Neuronal stem cell (in vitro differentiated cells): ENCODE measurements around the gene MRPL30.

Experiments
- DNase-seq: peaks from one replicate; pipeline ENCODE4 v3.0.0-alpha.2; 2013; ENCODE audit warnings: low spot score
- H2AFZ ChIP-seq: one replicate; pipeline ENCODE4 v1.6.1; 2013; ENCODE audit warnings: mild to moderate bottlenecking, low read length, inconsistent platforms
- H2AK5ac ChIP-seq: 2 replicates; pipeline ENCODE4 v1.6.1; 2013; ENCODE audit warnings: low read depth, mild to moderate bottlenecking, inconsistent platforms, low read length, moderate library complexity, mixed read lengths
- H2BK120ac ChIP-seq: 2 replicates; pipeline ENCODE4 v1.6.1; 2013; ENCODE audit warnings: low read depth, mild to moderate bottlenecking, inconsistent platforms, low read length, moderate library complexity, mixed read lengths
- H2BK12ac ChIP-seq: one replicate; pipeline ENCODE4 v1.6.1; 2013; ENCODE audit warnings: low read length, inconsistent platforms
- H2BK15ac ChIP-seq: 2 replicates; pipeline ENCODE4 v1.6.1; 2013; ENCODE audit warnings: mild to moderate bottlenecking, low read length, inconsistent platforms, mixed read lengths
- H2BK5ac ChIP-seq: one replicate; pipeline ENCODE4 v1.6.1; 2013; ENCODE audit warnings: inconsistent platforms, mild to moderate bottlenecking, low read length, moderate library complexity
- H3K14ac ChIP-seq: one replicate; pipeline ENCODE4 v1.6.1; 2013; ENCODE audit warnings: low read length, inconsistent platforms
- H3K18ac ChIP-seq: 2 replicates; pipeline ENCODE4 v1.6.1; 2013; ENCODE audit warnings: low read length, inconsistent platforms
- H3K23ac ChIP-seq: 2 replicates; pipeline ENCODE4 v1.6.1; 2013; ENCODE audit warnings: low read depth, mild to moderate bottlenecking, mixed read lengths, low read length, inconsistent platforms; ENCODE audit not compliant: poor library complexity
- H3K27ac ChIP-seq: replicated peaks from 3 replicates; pipeline ENCODE4 v1.5.1; 2013; ENCODE audit warnings: low read length, inconsistent platforms
- H3K27me3 ChIP-seq, 3 experiments: 2 replicates each; pipeline ENCODE4 v1.6.1; 2013; ENCODE audit warnings: low read length in 3 of 3, mild to moderate bottlenecking in 2 of 3, inconsistent platforms in 1 of 3, low read depth in 1 of 3, mixed read lengths in 1 of 3, moderate library complexity in 1 of 3; ENCODE audit not compliant: control insufficient read depth in 3 of 3, insufficient read depth in 3 of 3
- H3K36me3 ChIP-seq, 2 donors: replicated peaks in 1 of 2; 2 replicates each; pipeline ENCODE4 v1.6.1; 2013; ENCODE audit warnings: low read length in 2 of 2; ENCODE audit not compliant: control insufficient read depth in 2 of 2, insufficient read depth in 2 of 2
- H3K4ac ChIP-seq: 2 replicates; pipeline ENCODE4 v1.6.1; 2013; ENCODE audit warnings: inconsistent platforms, mild to moderate bottlenecking, low read length, moderate library complexity
- H3K4me1 ChIP-seq, 2 donors: 1 replicate in 1 of 2; 2 replicates in 1 of 2; pipeline ENCODE4 v1.6.1; 2013; ENCODE audit warnings: low read length in 2 of 2, low read depth in 1 of 2; ENCODE audit not compliant: control insufficient read depth in 2 of 2, insufficient read depth in 1 of 2
- H3K4me2 ChIP-seq: one replicate; pipeline ENCODE4 v1.6.1; 2013; ENCODE audit warnings: mild to moderate bottlenecking, low read length, inconsistent platforms; ENCODE audit not compliant: insufficient read depth, poor library complexity, severe bottlenecking
- H3K4me3 ChIP-seq, 2 donors: 2 replicates each; pipeline ENCODE4 v1.5.1; 2013; ENCODE audit warnings: low read length in 2 of 2, mild to moderate bottlenecking in 2 of 2, inconsistent platforms in 1 of 2, moderate library complexity in 1 of 2
- H3K79me1 ChIP-seq: one replicate; pipeline ENCODE4 v1.6.1; 2013; ENCODE audit warnings: low read depth, mild to moderate bottlenecking, inconsistent platforms, low read length, moderate library complexity
- H3K9ac ChIP-seq: one replicate; pipeline ENCODE4 v1.6.1; 2013; ENCODE audit warnings: mild to moderate bottlenecking, low read depth, low read length, inconsistent platforms; ENCODE audit not compliant: poor library complexity
- H3K9me3 ChIP-seq, 2 donors: replicated peaks in 1 of 2; 2 replicates each; pipeline versions ENCODE3 to v1.6.1; 2013; ENCODE audit warnings: low read length in 2 of 2, mild to moderate bottlenecking in 2 of 2, inconsistent platforms in 1 of 2, low read depth in 1 of 2, mixed read lengths in 1 of 2, moderate library complexity in 1 of 2; ENCODE audit not compliant: control insufficient read depth in 2 of 2, insufficient read depth in 1 of 2
- H4K8ac ChIP-seq: one replicate; pipeline ENCODE4 v1.6.1; 2013; ENCODE audit warnings: low read depth, mild to moderate bottlenecking, inconsistent platforms, low read length, moderate library complexity
- H4K91ac ChIP-seq: one replicate; pipeline ENCODE4 v1.6.1; 2013; ENCODE audit warnings: low read length, low read depth, mild to moderate bottlenecking, inconsistent platforms; ENCODE audit not compliant: poor library complexity
- WGBS, 2 donors: extraction: QIAGEN DNeasy Blood & Tissue Kit; methylation state at CpG; one replicate each; pipeline ENCODE4 v1.1.7; 2013; ENCODE audit warnings: missing lambda C conversion rate in 2 of 2, mixed read lengths in 1 of 2; ENCODE audit not compliant: insufficient read length in 2 of 2, insufficient replicate concordance in 1 of 2; ENCODE audit errors: extremely low coverage in 2 of 2; 5-methylcytosine and 5-hydroxymethylcytosine counted together

Gene MRPL30

DNA sequence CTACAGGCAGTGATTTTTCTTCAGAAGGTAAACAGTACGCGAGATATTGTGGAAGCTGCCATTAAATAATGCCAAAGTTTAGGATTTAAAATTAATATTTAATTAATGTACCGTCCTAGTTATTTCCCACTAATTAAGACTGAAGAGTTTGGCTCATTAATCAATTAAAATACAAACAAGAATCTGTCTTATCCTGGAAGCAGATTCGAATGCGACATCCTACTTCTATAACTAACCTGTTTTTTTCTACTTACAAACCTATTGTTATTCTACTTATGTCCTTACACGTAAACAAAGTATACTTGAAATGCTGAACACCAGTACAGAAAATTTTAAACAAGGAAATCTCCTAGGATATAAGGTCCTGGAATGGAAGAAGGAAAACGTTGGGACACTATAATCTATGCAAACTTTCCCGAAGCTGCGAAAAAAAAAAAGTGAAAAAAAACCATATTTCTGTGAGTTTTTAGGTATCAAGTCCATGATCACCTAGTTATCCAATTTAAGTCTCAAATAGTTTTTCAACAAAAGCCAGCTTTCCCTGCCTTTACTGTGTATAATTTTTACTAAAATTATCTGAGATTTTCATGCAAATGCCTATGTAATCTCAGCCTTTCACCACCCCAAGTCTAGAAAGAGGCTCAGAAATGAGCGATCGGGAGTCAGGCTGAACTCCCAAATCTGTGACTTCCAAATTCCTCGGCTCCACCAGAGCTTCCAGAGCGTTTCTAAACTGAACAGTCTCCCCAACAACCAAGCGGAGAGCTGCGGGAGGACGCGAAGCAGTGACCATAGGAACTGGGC, 40.7 kb upstream of the MRPL30 start:
- H2BK5ac ChIP-seq, result peak overlapping the region; percentile 66
- H3K27me3 ChIP-seq, result no peaks in the 10 kb centered on the region
- H3K9ac ChIP-seq, result peak overlapping the region; percentile 86
- H3K4me2 ChIP-seq, result peak overlapping the region; percentile 83
- H2AFZ ChIP-seq, result peak overlapping the region; percentile 100
- peak overlapping the region; percentile 90 for H3K18ac ChIP-seq
- no peak for DNase-seq
- H3K4me1 ChIP-seq, result peaks cover 0 to 2% of the 10 kb centered on the region in 2 donors
- H3K4ac ChIP-seq, result no peak overlapping the region
- no peak overlapping the region for H2BK12ac ChIP-seq
- no peak overlapping the region for H4K8ac ChIP-seq
- H3K23ac ChIP-seq, result no peak overlapping the region
- no peak overlapping the region for H2BK15ac ChIP-seq
- no peak overlapping the region for H2AK5ac ChIP-seq
- peak overlapping the region; percentile 96 for H3K4me3 ChIP-seq
- no CpG with 5 or more reads among the region's 17 CpGs for WGBS, 2 donors
- H3K14ac ChIP-seq, result no peak overlapping the region
- peak overlapping the region; percentile 53 for H3K27ac ChIP-seq
- no peak overlapping the region for H2BK120ac ChIP-seq
- H3K79me1 ChIP-seq, result no peaks in the 10 kb centered on the region
- no peaks in the 10 kb centered on the region for H3K9me3 ChIP-seq
- H4K91ac ChIP-seq, result no peak overlapping the region
- H3K36me3 ChIP-seq, result no peaks in the 10 kb centered on the region

- peak overlapping the region; percentile 66 for H2BK5ac ChIP-seq
- H2BK12ac ChIP-seq, result peak overlapping the region; percentile 10
- peaks cover 0 to 2% of the 10 kb centered on the region in 2 donors for H3K4me1 ChIP-seq
- H2BK15ac ChIP-seq, result no peak overlapping the region
- H3K79me1 ChIP-seq, result no peaks in the 10 kb centered on the region
- peak overlapping the region; percentile 83 for H3K4me2 ChIP-seq
- H2AFZ ChIP-seq, result peak overlapping the region; percentile 100
- peak overlapping the region; percentile 90 for H3K18ac ChIP-seq
- no CpG with 5 or more reads among the region's 21 CpGs for WGBS, 2 donors
- no peaks in the 10 kb centered on the region for H3K36me3 ChIP-seq
- H3K27ac ChIP-seq, result peak overlapping the region; percentile 53
- H2AK5ac ChIP-seq, result no peak overlapping the region
- no peak for DNase-seq
- peak overlapping the region; percentile 86 for H3K9ac ChIP-seq
- H3K4ac ChIP-seq, result no peak overlapping the region
- no peaks in the 10 kb centered on the region for H3K9me3 ChIP-seq
- no peak overlapping the region for H4K8ac ChIP-seq
- H2BK120ac ChIP-seq, result peak overlapping the region; percentile 61
- H3K4me3 ChIP-seq, result peak overlapping the region; percentile 96
- no peak overlapping the region for H3K14ac ChIP-seq
- no peak overlapping the region for H4K91ac ChIP-seq
- H3K27me3 ChIP-seq, result no peaks in the 10 kb centered on the region
- H3K23ac ChIP-seq, result peak overlapping the region; percentile 83
These were observed 40.2 kb upstream of the MRPL30 start for GRCh38 chr2:99140860-99141109.

- H2BK15ac ChIP-seq, result no peak within 1 kb of the TSS
- WGBS, 2 donors, result no CpG with 5 or more reads among the region's 84 CpGs
These were observed 39.6 kb upstream of the MRPL30 start, which contains the start of gene C2orf15 for GRCh38 chr2:99141110-99142108. Gene C2orf15, plus strand, starts transcription at chr2:99141707. Its CDS starts 8,852 bp downstream, at chr2:99150559.

GRCh38 chr2:99150706-99151105, 30.3 kb upstream of the MRPL30 start:
- H3K4ac ChIP-seq, result no peak overlapping the region
- no peak overlapping the region for H3K18ac ChIP-seq
- H3K4me2 ChIP-seq, result no peak overlapping the region
- H3K9me3 ChIP-seq, result peaks cover 0 to 1% of the 10 kb centered on the region in 2 donors
- H3K9ac ChIP-seq, result no peak overlapping the region
- H2AFZ ChIP-seq, result no peak overlapping the region
- H4K8ac ChIP-seq, result no peak overlapping the region
- H2BK5ac ChIP-seq, result no peak overlapping the region
- H2BK12ac ChIP-seq, result no peak overlapping the region
- H3K4me3 ChIP-seq, result no peak overlapping the region
- H2AK5ac ChIP-seq, result no peak overlapping the region
- H4K91ac ChIP-seq, result no peak overlapping the region
- no peaks in the 10 kb centered on the region for H3K79me1 ChIP-seq
- no peak overlapping the region for H3K27ac ChIP-seq
- no CpG with 5 or more reads among the region's 1 CpG for WGBS, 2 donors
- H3K4me1 ChIP-seq, result peaks cover 2 to 7% of the 10 kb centered on the region in 2 donors
- no peak overlapping the region for H2BK15ac ChIP-seq
- DNase-seq, result no peak
- no peak overlapping the region for H2BK120ac ChIP-seq
- H3K23ac ChIP-seq, result no peak overlapping the region
- H3K14ac ChIP-seq, result no peak overlapping the region
- no peaks in the 10 kb centered on the region for H3K27me3 ChIP-seq
- H3K36me3 ChIP-seq, result no peaks in the 10 kb centered on the region

More at GRCh38 chr2:99141110-99142108, 39.6 kb upstream of the MRPL30 start, which contains the start of gene C2orf15:
- Histone ChIP-seq H3K4ac (no peak within 1 kb of the TSS), H4K8ac (peak within 1 kb of the TSS; percentile 68), H3K18ac (peak within 1 kb of the TSS; percentile 95), H3K4me1 (peaks cover 0 to 2% of the 10 kb centered on the region in 2 donors), H3K4me2 (peak within 1 kb of the TSS; percentile 97), H3K4me3 (peak within 1 kb of the TSS; percentile 96), H3K9me3 (no peaks in the 10 kb centered on the region), H3K27me3 (no peaks in the 10 kb centered on the region), H2BK5ac (peak within 1 kb of the TSS; percentile 66), H3K36me3 (no peaks in the 10 kb centered on the region), H2BK120ac (peak within 1 kb of the TSS; percentile 74), H2AFZ (peak within 1 kb of the TSS; percentile 100), H4K91ac (no peak within 1 kb of the TSS), H3K23ac (peak within 1 kb of the TSS; percentile 83), H3K27ac (peak within 1 kb of the TSS; percentile 88), H3K79me1 (no peaks in the 10 kb centered on the region), H2BK12ac (peak within 1 kb of the TSS; percentile 10), H2AK5ac (no peak within 1 kb of the TSS), H3K14ac (no peak within 1 kb of the TSS), H3K9ac (peak within 1 kb of the TSS; percentile 91)
- peak; percentile 95 for DNase-seq
